Stimulated activated CD4-positive, alpha-beta T cell treated with anti-CD3 and anti-CD28 coated beads, Interleukin-2, amount 100 ng/mL, for 48 hours (primary cell): ENCODE measurements around the gene SAMD7.
A peak's percentile ranks its signal among the peaks of the same experiment; 100 is the strongest.

Experiments
- DNase-seq, 2 donors: peaks; one replicate each; pipeline ENCODE4 v3.0.0-alpha.2; 2020

The SAMD7 gene

GRCh38 chr3:169911272-169911671, at the start of gene SAMD7:
TSS of gene SAMD7 (plus strand) at chr3:169911572. CDS start at chr3:169919499, 7,927 bp downstream.
- no peak for DNase-seq

- DNase-seq = no peak
Measured at GRCh38 chr3:169861871-169862270, 49.5 kb upstream of the SAMD7 start.

GRCh38 chr3:169863458-169863899, 47.9 kb upstream of the SAMD7 start:
- peak; percentile 65 to 76 for DNase-seq

GRCh38 chr3:169864270-169864669, 47.1 kb upstream of the SAMD7 start:
- no peak for DNase-seq

GRCh38 chr3:169865176-169865767, 46.1 kb upstream of the SAMD7 start:
- DNase-seq = no peak

- DNase-seq = no peak
Measured at GRCh38 chr3:169867584-169868210, 43.7 kb upstream of the SAMD7 start.

DNA sequence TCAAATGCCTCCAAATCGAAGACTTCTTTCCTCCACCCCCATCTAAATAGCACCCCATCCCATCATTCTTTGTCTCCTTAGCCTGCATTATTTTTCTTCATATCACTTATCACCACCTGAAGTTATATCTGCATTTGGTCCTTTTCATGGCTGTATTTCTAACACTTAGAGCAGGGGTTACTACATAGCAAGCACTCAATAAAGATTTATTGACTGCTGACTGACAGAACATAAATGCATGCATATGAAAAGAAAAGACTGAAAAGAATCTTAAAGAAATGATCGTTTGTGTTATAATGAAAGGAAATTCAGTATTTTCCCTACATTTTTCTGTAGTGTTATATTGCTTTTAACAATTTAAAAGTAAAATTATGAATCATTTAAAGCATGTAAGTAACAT, 43.0 kb upstream of the SAMD7 start:
- no peak for DNase-seq

DNA sequence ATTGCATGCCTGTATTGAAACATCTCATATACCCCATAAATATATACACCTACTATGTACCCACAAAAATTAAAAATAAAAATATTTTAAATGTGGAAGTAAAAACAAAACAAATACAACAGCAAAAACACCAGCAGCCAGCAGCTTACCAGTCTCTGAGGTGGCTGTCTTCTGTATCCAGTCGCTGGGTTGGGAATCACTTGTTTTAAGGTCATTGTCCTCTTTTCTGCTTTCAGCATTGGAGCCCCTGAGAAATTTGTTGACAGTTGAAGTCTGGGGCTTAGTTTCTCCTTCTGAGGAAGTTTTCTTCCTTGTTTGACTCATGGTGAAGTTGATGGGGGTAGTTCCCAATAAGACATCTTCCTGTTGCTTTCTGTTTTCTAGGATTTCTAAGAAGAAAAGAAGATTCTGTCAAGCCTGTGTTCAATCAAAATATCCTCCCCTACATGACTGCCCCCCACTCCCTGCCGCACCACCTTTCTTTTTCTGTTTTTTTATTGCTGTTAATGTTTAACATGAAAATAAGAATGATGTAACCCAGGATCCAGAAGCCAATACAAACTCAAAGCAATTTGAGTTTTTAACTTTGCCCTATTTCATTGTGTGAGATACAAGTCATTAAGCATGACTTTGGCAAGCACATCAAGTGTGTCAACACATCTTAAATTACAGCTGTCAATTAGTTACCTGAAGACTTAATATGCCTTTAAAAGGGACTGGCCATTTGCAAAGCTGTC, 41.7 kb upstream of the SAMD7 start, which contains the start of gene LRRC31:
Gene LRRC31 (minus strand): TSS at position 452 of the 737 bp plus-strand sequence. CDS start 128 bp downstream, at position 324.
- DNase-seq = no peak

DNA sequence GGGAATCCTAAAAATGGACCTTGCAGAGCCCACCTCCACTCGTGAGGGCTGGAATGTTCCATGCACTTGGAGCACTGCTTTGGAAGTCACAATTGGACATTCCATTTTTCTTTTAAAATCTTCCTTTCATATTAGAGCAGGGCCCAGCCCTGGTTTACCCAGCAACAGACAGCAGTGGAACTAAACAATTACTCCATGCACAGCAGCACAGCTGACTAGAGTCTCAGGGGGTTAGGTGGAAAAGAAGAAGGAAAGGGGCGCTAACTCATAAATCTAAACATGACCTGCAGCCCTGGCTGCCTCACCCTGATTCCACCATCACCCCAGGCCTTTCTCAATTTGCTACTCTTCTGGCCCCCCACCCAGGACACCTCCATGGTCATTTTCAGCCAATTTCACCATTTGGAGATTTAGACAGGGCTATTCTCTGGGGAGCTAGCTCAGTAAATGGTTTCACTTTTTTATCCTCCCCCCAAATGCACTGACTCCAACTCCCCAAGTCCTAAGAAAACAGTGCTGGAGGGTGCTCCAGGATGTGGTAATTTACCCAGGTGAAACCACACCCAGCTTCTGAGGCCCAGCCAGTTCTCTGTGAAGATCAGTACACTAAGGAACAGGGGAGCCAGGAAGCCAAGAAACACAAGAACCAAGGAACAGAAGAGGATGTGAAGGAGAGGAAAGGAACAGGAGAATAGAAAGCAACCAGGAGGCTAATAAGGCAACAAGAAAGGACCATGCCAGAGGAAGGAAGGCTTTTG, 40.1 kb upstream of the SAMD7 start:
- DNase-seq = no peak

DNA sequence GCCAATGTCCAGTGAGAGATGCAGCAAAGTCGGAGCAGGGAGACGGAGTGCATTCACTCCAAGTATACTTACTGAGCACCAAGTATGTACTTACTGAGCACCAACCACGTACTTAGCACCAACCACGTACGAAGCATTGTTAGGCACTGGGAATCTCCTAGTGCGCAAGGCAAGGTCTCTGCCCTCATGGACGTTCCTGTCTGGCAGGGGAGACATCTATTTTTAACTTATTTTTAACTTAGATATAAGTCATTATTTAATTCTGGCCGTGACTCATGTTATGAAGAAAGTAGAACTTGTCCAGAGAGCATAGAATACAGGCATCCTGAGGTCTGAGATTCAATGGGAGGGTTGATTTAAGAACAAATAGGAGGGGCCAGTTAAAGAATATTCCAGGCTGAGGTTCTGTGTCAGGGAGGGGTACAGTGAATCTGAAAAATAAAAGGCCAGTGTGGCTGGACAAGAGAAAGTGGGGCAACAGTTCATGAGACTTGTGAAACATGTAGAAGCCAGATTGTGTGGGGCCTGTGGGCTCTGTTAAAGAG, 32.3 kb upstream of the SAMD7 start:
- no peak for DNase-seq

- no peak for DNase-seq
Measured at GRCh38 chr3:169879845-169880575, 31.4 kb upstream of the SAMD7 start.

GRCh38 chr3:169880576-169881250, 30.7 kb upstream of the SAMD7 start:
- no peak for DNase-seq

- DNase-seq = no peak
Measured at GRCh38 chr3:169886671-169887070, 24.7 kb upstream of the SAMD7 start.

GRCh38 chr3:169891886-169892285, 19.5 kb upstream of the SAMD7 start:
- DNase-seq = no peak

- no peak for DNase-seq
Measured at GRCh38 chr3:169894110-169894509, 17.3 kb upstream of the SAMD7 start.

DNA sequence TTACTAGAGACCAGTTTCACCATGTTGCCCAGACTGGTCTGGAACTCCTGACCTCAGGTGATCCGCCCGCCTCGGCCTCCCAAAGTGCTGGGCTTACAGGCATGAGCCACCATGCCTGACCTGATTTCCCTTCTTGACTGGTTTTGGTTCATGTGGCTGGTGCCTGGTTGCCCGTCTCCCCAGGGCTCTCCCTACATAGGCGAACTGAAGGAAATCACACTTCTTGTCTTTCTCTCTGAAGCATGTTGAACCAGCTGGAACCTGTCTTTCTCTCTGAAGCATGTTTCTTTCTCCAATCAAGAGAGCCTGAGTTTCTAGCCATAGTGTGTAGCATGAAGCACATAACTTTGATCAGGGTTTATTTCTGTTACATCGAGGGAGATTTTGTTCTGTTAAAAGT, 16.3 kb upstream of the SAMD7 start:
- DNase-seq = no peak

DNA sequence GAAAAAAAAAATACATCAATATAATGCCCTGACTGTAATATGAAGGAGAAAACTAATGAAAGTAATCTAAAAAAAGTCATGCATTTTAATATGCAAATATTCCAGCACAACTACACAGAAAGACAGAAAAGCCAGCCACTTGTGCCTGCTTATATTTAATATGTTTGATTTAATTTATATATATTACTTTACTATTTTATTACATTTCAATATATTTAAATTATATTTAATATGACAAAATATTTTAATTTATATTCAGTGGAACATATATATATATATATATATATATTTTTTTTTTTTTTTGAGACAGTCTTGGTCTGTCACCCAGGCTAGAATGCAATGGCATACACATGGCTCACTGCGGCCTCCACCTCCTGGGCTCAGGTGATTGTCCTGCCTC, 14.1 kb upstream of the SAMD7 start:
- DNase-seq = no peak

DNA sequence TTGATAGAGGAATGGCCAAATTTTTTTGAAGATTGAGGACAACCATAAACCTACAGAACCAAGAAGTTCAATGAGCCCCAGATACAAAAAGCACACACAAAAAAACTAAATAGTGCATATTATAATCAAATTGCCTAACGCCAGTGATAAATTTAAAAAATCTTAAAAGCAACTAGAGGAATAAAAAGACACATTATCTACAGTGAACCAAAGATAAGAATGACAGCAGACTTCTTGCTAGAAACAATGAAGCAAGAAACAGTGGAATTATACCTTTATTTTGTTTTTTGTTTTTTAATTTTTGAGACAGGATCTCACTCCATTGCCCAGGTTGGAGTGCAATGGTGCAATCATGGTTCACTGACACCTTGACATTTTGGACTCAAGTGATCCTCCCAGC, 9.9 kb upstream of the SAMD7 start:
- DNase-seq = no peak

DNA sequence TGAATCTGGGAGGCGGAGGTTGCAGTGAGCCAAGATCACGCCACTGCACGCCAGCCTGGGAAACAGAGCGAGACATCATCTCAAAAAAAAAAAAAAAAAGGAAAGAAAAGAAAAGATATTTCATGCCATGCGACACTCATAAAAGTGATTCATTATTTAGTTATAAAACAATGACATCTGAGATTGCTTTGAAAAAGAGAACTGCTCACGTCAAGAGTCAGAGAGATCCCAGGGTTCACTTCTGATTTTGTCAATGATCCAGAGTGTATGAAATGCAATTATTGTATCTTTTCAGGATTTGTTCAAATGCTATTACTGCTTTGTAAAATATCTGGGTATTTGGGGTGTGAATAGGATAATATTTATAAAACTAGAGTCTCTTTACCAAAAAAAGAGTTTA, 6.0 kb upstream of the SAMD7 start:
- no peak for DNase-seq

GRCh38 chr3:169907476-169907875, 3.9 kb upstream of the SAMD7 start:
- no peak for DNase-seq

GRCh38 chr3:169907944-169908343, 3.4 kb upstream of the SAMD7 start:
- DNase-seq = no peak

DNA sequence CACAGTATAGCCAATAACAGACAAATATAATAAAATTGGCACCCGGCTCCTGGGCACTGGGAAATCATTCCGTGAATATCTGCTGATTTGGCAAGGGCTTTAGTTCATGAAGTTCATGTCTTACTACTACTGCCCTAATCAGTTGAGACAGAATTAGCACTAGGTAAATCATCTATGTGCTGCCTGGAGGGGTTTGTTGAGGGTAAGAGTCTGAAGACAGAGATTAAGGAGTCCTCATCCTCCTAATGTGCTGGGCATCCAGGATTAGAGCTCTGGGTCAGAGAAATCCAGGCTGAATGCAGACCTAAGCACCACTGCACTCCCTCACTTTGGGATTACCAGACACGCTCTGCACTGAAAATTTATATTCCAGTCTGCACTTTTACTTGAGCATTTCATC, 2.0 kb downstream of the SAMD7 start:
- no peak for DNase-seq
